Colonic mucosa (tissue), 4 donors: ENCODE data around the gene POU1F1. TPM values are rescaled to one million over a fixed set of nuclear protein-coding genes. Genes with fewer than 3 reads are reported as not detected.

ENCODE experiments used
- DNase-seq: peaks from one replicate; pipeline ENCODE4 v3.0.0-alpha.2; 2020
- H3K27ac ChIP-seq: fragments of 200-600 bp; one replicate; pipeline ENCODE4 v1.8.0; 2021
- H3K27me3 ChIP-seq: fragments of 200-600 bp; one replicate; pipeline ENCODE4 v1.8.0; 2021
- H3K36me3 ChIP-seq: fragments of 200-600 bp; one replicate; pipeline ENCODE4 v1.8.0; 2021
- H3K4me1 ChIP-seq: fragments of 200-600 bp; one replicate; pipeline ENCODE4 v1.8.0; 2021; ENCODE audit warnings: mild to moderate bottlenecking
- H3K4me3 ChIP-seq: fragments of 200-600 bp; one replicate; pipeline ENCODE4 v1.8.0; 2021
- H3K9ac ChIP-seq, 2 donors: one replicate each; pipeline ENCODE4 v1.7.0; 2013; ENCODE audit warnings: control low read depth in 2 of 2, low read depth in 2 of 2, low read length in 2 of 2
- H3K9me3 ChIP-seq: fragments of 200-600 bp; one replicate; pipeline ENCODE4 v1.8.0; 2021
- CTCF ChIP-seq: fragments of 200-600 bp; IDR thresholded peaks from one replicate; pipeline ENCODE4 v1.8.0; 2022; ENCODE audit warnings: antibody characterized with exemption, mild to moderate bottlenecking
- intact Hi-C: fragments of 100-400 bp; cut with DNase I; formaldehyde crosslinking; loops from one replicate; pipeline ENCODE4 v1.14.1; 2022
- total RNA-seq, 2 donors: library from RNA; stranded (reverse); fragmentation: NEBNext Ultra II Directional in 1 of 2; extraction: Animal tissue kit (Norgen Biotek cat#: 25700) in 1 of 2; gene quantifications; one replicate each; pipeline ENCODE4 v1.2.1, GENCODE V29; 2021
- donor health status: healthy.
- donor health status: DM: no; HTN: no; CAD: no.
- donor health status: DM: no; HTN: no; CAD: no.

Gene POU1F1, protein sequence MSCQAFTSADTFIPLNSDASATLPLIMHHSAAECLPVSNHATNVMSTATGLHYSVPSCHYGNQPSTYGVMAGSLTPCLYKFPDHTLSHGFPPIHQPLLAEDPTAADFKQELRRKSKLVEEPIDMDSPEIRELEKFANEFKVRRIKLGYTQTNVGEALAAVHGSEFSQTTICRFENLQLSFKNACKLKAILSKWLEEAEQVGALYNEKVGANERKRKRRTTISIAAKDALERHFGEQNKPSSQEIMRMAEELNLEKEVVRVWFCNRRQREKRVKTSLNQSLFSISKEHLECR
- not detected for total RNA-seq

- no peak within 1 kb of the TSS for H3K27ac ChIP-seq
- no peaks in the 10 kb centered on the region for H3K36me3 ChIP-seq
- no peaks in the 10 kb centered on the region for H3K27me3 ChIP-seq
- H3K4me1 ChIP-seq, result no peaks in the 10 kb centered on the region
- H3K9ac ChIP-seq, result no peak within 1 kb of the TSS
- no peaks in the 10 kb centered on the region for H3K9me3 ChIP-seq
- intact Hi-C loops, result no loop called here
- no peak for DNase-seq
- no peak for TF ChIP-seq CTCF
- no peak within 1 kb of the TSS for H3K4me3 ChIP-seq
Measured at GRCh38 chr3:87276484-87276883, at the start of gene POU1F1. TSS of gene POU1F1 (minus strand) at chr3:87276584. CDS start at chr3:87276462, 122 bp downstream.

DNA sequence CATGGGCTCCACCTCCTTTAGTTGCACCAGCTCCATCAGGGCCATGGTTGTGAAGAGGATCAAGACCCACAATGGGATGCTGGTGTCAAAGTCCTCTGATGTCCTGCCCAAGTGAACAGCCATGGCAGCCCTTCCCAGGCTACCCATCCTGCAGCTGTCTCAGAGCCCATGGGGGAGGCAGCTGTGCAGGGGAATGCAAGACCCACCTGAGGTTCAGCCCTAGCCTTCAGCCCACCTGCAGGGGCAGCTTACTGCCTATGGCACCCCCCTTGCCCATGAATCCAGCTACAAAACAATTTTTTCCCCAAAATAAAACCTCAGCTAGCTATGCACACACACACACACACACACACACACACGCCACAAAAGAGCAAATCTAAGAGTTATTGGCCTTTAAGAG is 48.2 kb upstream of the POU1F1 start:
- no peak for TF ChIP-seq CTCF
- Histone ChIP-seq H3K36me3 (no peaks in the 10 kb centered on the region), H3K9me3 (no peaks in the 10 kb centered on the region), H3K27me3 (no peaks in the 10 kb centered on the region), H3K4me3 (no peak overlapping the region), H3K27ac (no peak overlapping the region), H3K9ac (no peak overlapping the region), H3K4me1 (no peaks in the 10 kb centered on the region)
- no peak for DNase-seq
- intact Hi-C loops, result no loop called here

DNA sequence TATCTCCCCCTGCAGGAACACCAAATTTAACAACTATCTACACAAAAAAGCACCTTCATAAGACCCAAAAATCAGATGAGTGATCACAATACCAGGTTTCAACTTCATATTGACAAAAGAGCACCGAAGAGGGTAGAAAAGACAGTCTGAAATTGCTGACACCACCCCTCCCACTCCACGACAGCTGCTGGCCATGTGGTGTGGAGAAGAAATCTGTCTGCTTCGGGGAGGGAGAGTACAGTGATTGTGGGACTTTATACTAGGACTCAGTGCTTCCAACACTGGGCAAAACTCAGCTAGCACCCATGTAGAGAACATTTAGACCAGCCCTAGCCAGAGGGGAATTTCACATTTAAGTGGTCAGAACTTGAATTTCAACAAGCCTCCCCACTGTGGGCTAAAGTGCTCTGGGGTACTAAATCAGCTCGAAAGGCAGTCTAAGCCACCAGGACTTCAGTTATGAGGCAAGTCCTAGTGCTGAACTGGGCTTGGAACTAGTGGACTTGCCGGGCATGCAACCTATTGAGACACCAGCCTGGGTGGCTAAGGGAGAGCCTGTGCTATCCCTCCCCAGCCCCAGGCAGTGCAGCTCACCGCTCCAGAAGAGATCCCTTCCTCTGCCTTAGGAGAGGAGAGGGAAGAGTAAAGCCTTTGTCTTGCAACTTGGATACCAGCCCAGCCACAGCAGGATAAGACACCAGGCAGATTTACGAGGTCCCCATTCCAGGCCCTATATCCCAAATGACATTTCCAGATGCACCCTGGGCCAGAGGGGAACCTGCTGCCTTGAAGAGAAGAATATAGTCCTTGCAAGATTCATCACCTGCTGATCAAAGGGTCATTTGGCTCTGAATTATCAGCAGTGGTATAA is 44.6 kb upstream of the POU1F1 start:
- no peak overlapping the region for H3K27ac ChIP-seq
- TF ChIP-seq CTCF, result no peak
- DNase-seq, result no peak
- intact Hi-C loops, result no loop called here
- no peak overlapping the region for H3K4me3 ChIP-seq
- no peaks in the 10 kb centered on the region for H3K9me3 ChIP-seq
- H3K9ac ChIP-seq, result no peak overlapping the region
- peaks cover 4% of the 10 kb centered on the region for H3K4me1 ChIP-seq
- H3K27me3 ChIP-seq, result no peaks in the 10 kb centered on the region
- no peaks in the 10 kb centered on the region for H3K36me3 ChIP-seq

GRCh38 chr3:87318617-87319021 is 42.2 kb upstream of the POU1F1 start:
- Histone ChIP-seq H3K27ac (peak overlapping the region; percentile 52), H3K36me3 (no peaks in the 10 kb centered on the region), H3K9me3 (no peaks in the 10 kb centered on the region), H3K27me3 (no peaks in the 10 kb centered on the region), H3K9ac (no peak overlapping the region), H3K4me1 (peaks cover 4% of the 10 kb centered on the region), H3K4me3 (no peak overlapping the region)
- no peak for TF ChIP-seq CTCF
- intact Hi-C loops, result no loop called here
- no peak for DNase-seq

GRCh38 chr3:87317779-87318178 is 41.4 kb upstream of the POU1F1 start:
- peak overlapping the region; percentile 52 for H3K27ac ChIP-seq
- H3K27me3 ChIP-seq, result no peaks in the 10 kb centered on the region
- no peak overlapping the region for H3K4me3 ChIP-seq
- DNase-seq, result no peak
- TF ChIP-seq CTCF, result no peak
- intact Hi-C loops, result no loop called here
- H3K36me3 ChIP-seq, result no peaks in the 10 kb centered on the region
- peaks cover 4% of the 10 kb centered on the region for H3K4me1 ChIP-seq
- no peaks in the 10 kb centered on the region for H3K9me3 ChIP-seq
- no peak overlapping the region for H3K9ac ChIP-seq
